Type B pancreatic cell (in vitro differentiated cells): ENCODE measurements around the gene SCN4A. TPM values are rescaled to one million over a fixed set of nuclear protein-coding genes. Genes with fewer than 3 reads are reported as not detected.

Experiments
- DNase-seq: peaks from one replicate; pipeline ENCODE4 v3.0.0; 2021; ENCODE audit warnings: mixed read lengths; ENCODE audit not compliant: unreplicated experiment; ENCODE audit errors: extremely low spot score
- H3K27ac Mint-ChIP-seq: 2 replicates; pipeline ENCODE4 v1.8.0; 2021; ENCODE audit warnings: mild to moderate bottlenecking, mixed read lengths
- H3K27me3 Mint-ChIP-seq: 2 replicates; pipeline ENCODE4 v1.8.0; 2021; ENCODE audit warnings: mixed read lengths
- H3K36me3 Mint-ChIP-seq: 2 replicates; pipeline ENCODE4 v1.8.0; 2021; ENCODE audit warnings: mixed read lengths
- H3K4me1 Mint-ChIP-seq: one replicate; pipeline ENCODE4 v1.8.0; 2021; ENCODE audit warnings: mixed read lengths; ENCODE audit not compliant: unreplicated experiment
- H3K4me3 Mint-ChIP-seq: 2 replicates; pipeline ENCODE4 v1.8.0; 2021; ENCODE audit warnings: mild to moderate bottlenecking, mixed read lengths
- H3K9me3 Mint-ChIP-seq: 2 replicates; pipeline ENCODE4 v1.8.0; 2021; ENCODE audit warnings: mixed read lengths
- total RNA-seq: library from RNA; stranded (reverse); gene quantifications from 2 replicates; pipeline ENCODE4 v1.2.1, GENCODE V29; 2021; ENCODE audit warnings: low replicate concordance
- TF ChIP-seq, protein P1 (sequence below): fragments of 200-600 bp; sonication (generic); conservative IDR thresholded peaks from 2 replicates; pipeline ENCODE4 v1.5.0; 2021; ENCODE audit warnings: antibody characterized with exemption, mild to moderate bottlenecking

SCN4A gene
- total RNA-seq, 1 donor from 2014 or later = 0.39 TPM

- Mint-ChIP-seq H3K4me3 (no peak overlapping the region), H3K36me3 (no peaks in the 10 kb centered on the region), H3K27ac (no peak overlapping the region), H3K9me3 (no peaks in the 10 kb centered on the region), H3K27me3 (no peaks in the 10 kb centered on the region), H3K4me1 (no peaks in the 10 kb centered on the region)
- TF ChIP-seq, protein P1, sequence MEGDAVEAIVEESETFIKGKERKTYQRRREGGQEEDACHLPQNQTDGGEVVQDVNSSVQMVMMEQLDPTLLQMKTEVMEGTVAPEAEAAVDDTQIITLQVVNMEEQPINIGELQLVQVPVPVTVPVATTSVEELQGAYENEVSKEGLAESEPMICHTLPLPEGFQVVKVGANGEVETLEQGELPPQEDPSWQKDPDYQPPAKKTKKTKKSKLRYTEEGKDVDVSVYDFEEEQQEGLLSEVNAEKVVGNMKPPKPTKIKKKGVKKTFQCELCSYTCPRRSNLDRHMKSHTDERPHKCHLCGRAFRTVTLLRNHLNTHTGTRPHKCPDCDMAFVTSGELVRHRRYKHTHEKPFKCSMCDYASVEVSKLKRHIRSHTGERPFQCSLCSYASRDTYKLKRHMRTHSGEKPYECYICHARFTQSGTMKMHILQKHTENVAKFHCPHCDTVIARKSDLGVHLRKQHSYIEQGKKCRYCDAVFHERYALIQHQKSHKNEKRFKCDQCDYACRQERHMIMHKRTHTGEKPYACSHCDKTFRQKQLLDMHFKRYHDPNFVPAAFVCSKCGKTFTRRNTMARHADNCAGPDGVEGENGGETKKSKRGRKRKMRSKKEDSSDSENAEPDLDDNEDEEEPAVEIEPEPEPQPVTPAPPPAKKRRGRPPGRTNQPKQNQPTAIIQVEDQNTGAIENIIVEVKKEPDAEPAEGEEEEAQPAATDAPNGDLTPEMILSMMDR = no peak
- DNase-seq = no peak
Observed at GRCh38 chr17:63934183-63935112, 38.3 kb downstream of the SCN4A start.

- no peaks in the 10 kb centered on the region for H3K9me3 Mint-ChIP-seq
- no peak for DNase-seq
- H3K4me3 Mint-ChIP-seq = no peak overlapping the region
- no peak overlapping the region for H3K27ac Mint-ChIP-seq
- no peaks in the 10 kb centered on the region for H3K36me3 Mint-ChIP-seq
- H3K27me3 Mint-ChIP-seq = no peaks in the 10 kb centered on the region
- TF ChIP-seq, protein P1 = no peak
- H3K4me1 Mint-ChIP-seq = no peaks in the 10 kb centered on the region
Observed at GRCh38 chr17:63933598-63933997, 39.1 kb downstream of the SCN4A start.

DNA sequence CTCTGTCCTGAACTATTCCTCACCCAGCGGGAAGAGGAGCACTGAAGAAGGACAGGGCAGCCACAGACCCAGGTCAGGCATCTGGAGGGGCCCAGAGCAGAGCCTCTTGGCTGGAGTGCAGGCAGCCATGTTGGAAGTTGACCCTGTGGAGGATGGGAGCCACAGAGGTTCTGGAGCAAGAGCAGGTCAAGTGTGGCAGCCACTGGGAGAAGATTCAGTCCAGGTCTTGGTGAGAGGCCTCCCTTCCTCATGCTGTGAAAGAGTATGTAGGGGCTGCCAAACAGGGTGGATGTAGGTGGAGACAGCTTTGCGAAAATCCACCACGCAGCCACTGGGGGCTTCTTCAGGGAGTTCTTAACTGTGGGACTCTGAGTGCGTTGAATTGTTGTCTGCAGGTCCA lies 40.0 kb downstream of the SCN4A start:
- H3K4me1 Mint-ChIP-seq = no peaks in the 10 kb centered on the region
- no peaks in the 10 kb centered on the region for H3K36me3 Mint-ChIP-seq
- TF ChIP-seq, protein P1 = no peak
- H3K27ac Mint-ChIP-seq = no peak overlapping the region
- no peaks in the 10 kb centered on the region for H3K9me3 Mint-ChIP-seq
- H3K4me3 Mint-ChIP-seq = no peak overlapping the region
- H3K27me3 Mint-ChIP-seq = no peaks in the 10 kb centered on the region
- DNase-seq = no peak

- H3K4me3 Mint-ChIP-seq = no peak within 1 kb of the TSS
- TF ChIP-seq, protein P1 = no peak
- H3K4me1 Mint-ChIP-seq = no peaks in the 10 kb centered on the region
- H3K36me3 Mint-ChIP-seq = no peaks in the 10 kb centered on the region
- no peak for DNase-seq
- H3K27me3 Mint-ChIP-seq = no peaks in the 10 kb centered on the region
- H3K9me3 Mint-ChIP-seq = no peaks in the 10 kb centered on the region
- H3K27ac Mint-ChIP-seq = no peak within 1 kb of the TSS
Observed at GRCh38 chr17:63931981-63932561, 40.6 kb downstream of the SCN4A start, which contains the start of gene CD79B. Gene CD79B, minus strand, starts transcription at chr17:63932331. Its CDS starts 70 bp downstream, at chr17:63932261.

- no peak overlapping the region for H3K4me3 Mint-ChIP-seq
- H3K36me3 Mint-ChIP-seq = no peaks in the 10 kb centered on the region
- H3K9me3 Mint-ChIP-seq = no peaks in the 10 kb centered on the region
- H3K27me3 Mint-ChIP-seq = no peaks in the 10 kb centered on the region
- H3K27ac Mint-ChIP-seq = no peak overlapping the region
- no peaks in the 10 kb centered on the region for H3K4me1 Mint-ChIP-seq
- TF ChIP-seq, protein P1 = no peak
- DNase-seq = no peak
Observed at GRCh38 chr17:63930951-63931575, 41.7 kb downstream of the SCN4A start.
